Measurements from ENCODE around the gene EXT2.

DNA sequence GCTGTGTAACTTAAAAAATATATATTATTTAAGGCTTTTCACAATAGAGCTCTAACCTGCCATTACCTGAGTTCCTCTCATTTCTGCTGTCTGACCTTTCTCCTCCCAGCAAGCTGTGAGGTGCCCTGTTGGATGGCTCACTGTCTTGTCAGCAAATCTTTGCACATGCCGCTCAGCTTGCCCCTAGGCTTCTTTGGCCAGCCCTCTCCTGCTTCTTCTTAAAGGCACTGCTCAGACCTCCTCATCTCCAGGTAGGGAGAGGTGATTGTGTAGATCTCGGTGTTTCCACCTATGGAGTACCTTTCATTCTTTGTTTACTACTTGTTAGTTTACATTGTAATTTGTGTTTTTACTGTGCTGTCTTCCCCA is 96.5 kb downstream of the EXT2 start:
- no peak for TF ChIP-seq CTCF (IDR thresholded peaks at IDR 0.05)
- no peak for TF ChIP-seq POLR2A (IDR thresholded peaks at IDR 0.05)
- no peak for TF ChIP-seq POLR2AphosphoS5 (IDR thresholded peaks at IDR 0.05)
